ENCODE results near the gene CELF2. TPM values are rescaled to one million over a fixed set of nuclear protein-coding genes. Genes with fewer than 3 reads are reported as not detected.

The CELF2 gene
- total and polyA plus RNA-seq, 10 donors = 13.5 to 180 (median 105) TPM

DNA sequence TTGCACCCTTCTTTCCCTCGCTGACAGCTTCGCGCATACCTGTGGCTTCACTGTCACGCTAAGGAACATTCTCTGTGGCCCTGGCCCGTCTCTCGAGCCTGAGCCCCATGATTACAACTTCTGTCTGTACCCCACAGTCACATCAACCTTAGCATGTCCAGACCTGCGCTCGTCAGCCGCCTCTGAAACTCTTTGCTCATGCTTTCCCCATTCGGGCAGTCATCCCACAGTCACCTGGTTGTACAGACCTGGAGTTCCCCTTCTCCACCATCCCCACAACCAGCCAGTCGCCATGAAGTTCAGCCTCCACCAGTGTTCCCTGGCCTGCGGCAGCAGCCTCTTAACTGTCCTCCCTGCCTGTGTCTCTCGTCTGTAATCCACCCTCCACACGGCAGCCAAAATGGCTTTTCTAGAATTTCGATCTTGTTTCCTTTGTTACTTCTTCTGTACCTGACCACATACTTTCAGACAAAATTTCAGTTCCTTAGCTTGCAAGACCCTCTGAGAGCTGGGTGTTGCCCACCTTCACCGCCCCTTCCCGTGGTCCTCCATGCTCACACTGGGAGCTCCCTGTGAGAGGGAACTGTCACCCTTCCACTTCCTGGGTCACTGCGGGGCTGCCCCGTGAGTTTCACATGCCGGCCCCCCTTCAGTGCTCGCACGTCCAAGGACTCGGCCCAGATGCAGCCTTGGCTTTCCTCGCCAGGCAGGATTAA, 229.2 kb downstream of the CELF2 start:
- Histone ChIP-seq H3K27me3 (replicated peaks in 1 of 7) (no peaks in the 10 kb centered on the region), H3K4me3 (no peak overlapping the region), H3K27ac (peak overlapping the region in 6 of 8 donors; percentile 3 to 83 (median 69)), H3K36me3 (peaks cover 0 to 88% (median 26%) of the 10 kb centered on the region in 6 donors), H3K9me3 (no peaks in the 10 kb centered on the region), H3K4me1 (peaks cover 36 to 93% (median 71%) of the 10 kb centered on the region in 6 donors)
- TF ChIP-seq POLR2A (IDR thresholded peaks at IDR 0.05) (no peak), POLR2AphosphoS5 (IDR thresholded peaks at IDR 0.05) (peak in 1 of 3 donors; percentile 65)
- TF ChIP-seq, protein P1, sequence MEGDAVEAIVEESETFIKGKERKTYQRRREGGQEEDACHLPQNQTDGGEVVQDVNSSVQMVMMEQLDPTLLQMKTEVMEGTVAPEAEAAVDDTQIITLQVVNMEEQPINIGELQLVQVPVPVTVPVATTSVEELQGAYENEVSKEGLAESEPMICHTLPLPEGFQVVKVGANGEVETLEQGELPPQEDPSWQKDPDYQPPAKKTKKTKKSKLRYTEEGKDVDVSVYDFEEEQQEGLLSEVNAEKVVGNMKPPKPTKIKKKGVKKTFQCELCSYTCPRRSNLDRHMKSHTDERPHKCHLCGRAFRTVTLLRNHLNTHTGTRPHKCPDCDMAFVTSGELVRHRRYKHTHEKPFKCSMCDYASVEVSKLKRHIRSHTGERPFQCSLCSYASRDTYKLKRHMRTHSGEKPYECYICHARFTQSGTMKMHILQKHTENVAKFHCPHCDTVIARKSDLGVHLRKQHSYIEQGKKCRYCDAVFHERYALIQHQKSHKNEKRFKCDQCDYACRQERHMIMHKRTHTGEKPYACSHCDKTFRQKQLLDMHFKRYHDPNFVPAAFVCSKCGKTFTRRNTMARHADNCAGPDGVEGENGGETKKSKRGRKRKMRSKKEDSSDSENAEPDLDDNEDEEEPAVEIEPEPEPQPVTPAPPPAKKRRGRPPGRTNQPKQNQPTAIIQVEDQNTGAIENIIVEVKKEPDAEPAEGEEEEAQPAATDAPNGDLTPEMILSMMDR (IDR thresholded peaks at IDR 0.05 in 8 of 11, conservative IDR thresholded peaks at IDR 0.05 in 3 of 11) = no peak
- WGBS, 5 donors = 74 to 85% (median 85%) methylated on average over 24 of the region's 24 CpGs
- intact Hi-C loops (cut with DNase I; ENCODE audit: low total_unique reads) = no loop called here
- DNase-seq = peak; percentile 77

DNA sequence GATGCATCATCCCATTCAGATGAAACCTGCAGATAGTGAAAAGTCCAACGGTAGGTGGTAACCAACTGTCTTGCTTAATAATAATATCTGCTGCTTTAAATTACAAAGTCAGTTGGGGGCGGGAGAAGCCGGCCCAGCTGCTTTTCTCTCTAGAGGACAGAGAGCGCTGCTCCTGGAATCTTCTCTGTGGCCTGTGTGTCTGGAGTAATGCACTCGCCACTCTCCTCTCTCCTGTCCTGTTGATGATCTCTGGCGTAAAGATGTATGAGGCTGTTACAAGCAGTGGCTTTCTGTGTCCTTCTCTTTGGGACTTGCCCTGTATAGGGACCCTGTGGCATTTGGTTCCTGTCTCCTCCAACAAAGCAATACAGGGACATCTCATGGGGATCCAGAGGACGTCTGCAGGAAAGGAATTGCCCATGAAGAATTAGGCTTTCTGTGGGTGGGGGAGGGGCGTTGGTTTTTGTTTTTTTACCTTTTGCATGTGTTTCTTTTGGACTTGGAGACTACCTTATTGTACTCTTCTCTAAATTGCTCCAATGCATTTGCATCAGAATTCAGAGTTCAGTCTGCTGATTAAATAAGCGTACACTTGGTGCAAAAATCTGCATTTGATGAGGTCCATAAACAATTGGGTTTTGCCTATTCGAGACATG, 231.6 kb downstream of the CELF2 start:
- TF ChIP-seq POLR2A (IDR thresholded peaks at IDR 0.05) (no peak), POLR2AphosphoS5 (IDR thresholded peaks at IDR 0.05) (peak in 1 of 3 donors; percentile 20)
- TF ChIP-seq, protein P1 (IDR thresholded peaks at IDR 0.05 in 8 of 11, conservative IDR thresholded peaks at IDR 0.05 in 3 of 11) = no peak
- Histone ChIP-seq H3K9me3 (no peaks in the 10 kb centered on the region), H3K27me3 (replicated peaks in 1 of 7) (no peaks in the 10 kb centered on the region), H3K4me1 (peaks cover 20 to 93% (median 48%) of the 10 kb centered on the region in 6 donors), H3K36me3 (peaks cover 0 to 88% (median 36%) of the 10 kb centered on the region in 6 donors), H3K27ac (no peak overlapping the region), H3K4me3 (no peak overlapping the region)
- WGBS, 5 donors = 72 to 79% (median 75%) methylated on average over 10 of the region's 10 CpGs
- DNase-seq = no peak
- intact Hi-C loops (cut with DNase I; ENCODE audit: low total_unique reads) = no loop called here

DNA sequence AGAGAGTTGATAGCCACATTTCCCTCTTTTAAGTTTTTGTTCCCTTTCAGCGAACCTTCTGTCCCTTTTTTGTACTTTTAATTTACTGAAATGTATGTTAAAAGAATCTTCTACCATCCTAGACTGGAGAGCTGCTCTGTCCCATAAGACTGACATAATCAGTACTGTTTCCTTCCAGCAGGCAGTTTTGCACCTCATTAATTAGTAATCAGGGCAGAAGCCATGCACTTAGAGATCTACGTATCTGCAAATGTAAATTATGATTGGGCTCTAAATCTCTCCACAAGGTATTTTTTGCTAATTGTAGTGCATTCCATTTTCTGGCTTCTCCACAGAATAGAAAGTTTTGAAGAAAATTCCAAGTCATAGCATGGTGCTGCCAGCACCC, 232.1 kb downstream of the CELF2 start:
- H3K4me1 ChIP-seq = peaks cover 15 to 93% (median 43%) of the 10 kb centered on the region in 6 donors
- H3K9me3 ChIP-seq = no peaks in the 10 kb centered on the region
- 62 to 84% (median 73%) methylated on average over 2 of the region's 2 CpGs for WGBS, 5 donors
- no peaks in the 10 kb centered on the region for H3K27me3 ChIP-seq (replicated peaks in 1 of 7)
- no peak overlapping the region for H3K4me3 ChIP-seq
- H3K27ac ChIP-seq = no peak overlapping the region
- intact Hi-C loops (cut with DNase I; ENCODE audit: low total_unique reads) = no loop called here
- peaks cover 0 to 92% (median 37%) of the 10 kb centered on the region in 6 donors for H3K36me3 ChIP-seq
- TF ChIP-seq POLR2A (IDR thresholded peaks at IDR 0.05) = no peak
- no peak for TF ChIP-seq POLR2AphosphoS5 (IDR thresholded peaks at IDR 0.05)
- TF ChIP-seq, protein P1 (IDR thresholded peaks at IDR 0.05 in 8 of 11, conservative IDR thresholded peaks at IDR 0.05 in 3 of 11) = no peak
- no peak for DNase-seq

DNA sequence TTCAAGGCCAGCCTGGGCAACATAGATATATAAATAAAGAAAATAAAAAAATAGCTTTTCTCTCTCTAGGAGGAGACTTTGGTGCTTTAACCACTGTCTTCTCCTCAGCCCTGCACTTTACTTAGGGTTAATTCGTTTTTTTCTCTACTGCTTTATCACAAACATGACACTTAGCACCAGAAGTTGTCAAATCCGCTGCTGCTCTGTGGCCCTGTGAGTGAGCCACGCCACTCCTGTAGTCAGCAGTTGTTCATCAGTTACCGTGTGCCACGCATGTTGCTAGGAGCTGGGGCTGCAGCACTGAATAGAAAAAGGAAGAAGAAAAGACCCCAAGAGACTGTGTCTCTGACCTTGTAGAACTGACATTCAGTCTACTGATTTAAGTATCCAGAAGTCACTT, 232.6 kb downstream of the CELF2 start:
- H3K36me3 ChIP-seq = peaks cover 0 to 97% (median 41%) of the 10 kb centered on the region in 6 donors
- WGBS, 5 donors = 80 to 89% (median 81%) methylated on average over 5 of the region's 5 CpGs

More for the DNA sequence above, 232.6 kb downstream of the CELF2 start:
- no peaks in the 10 kb centered on the region for H3K9me3 ChIP-seq
- H3K4me1 ChIP-seq = peaks cover 11 to 93% (median 40%) of the 10 kb centered on the region in 6 donors
- no peak for DNase-seq
- intact Hi-C loops (cut with DNase I; ENCODE audit: low total_unique reads) = no loop called here
- no peaks in the 10 kb centered on the region for H3K27me3 ChIP-seq (replicated peaks in 1 of 7)
- H3K4me3 ChIP-seq = no peak overlapping the region
- H3K27ac ChIP-seq = no peak overlapping the region
- TF ChIP-seq POLR2A (IDR thresholded peaks at IDR 0.05) (no peak), POLR2AphosphoS5 (IDR thresholded peaks at IDR 0.05) (no peak)
- TF ChIP-seq, protein P1 (IDR thresholded peaks at IDR 0.05 in 8 of 11, conservative IDR thresholded peaks at IDR 0.05 in 3 of 11) = no peak

All from spleen (tissue), 11 donors.